DND-41 (cell line): ENCODE results near the gene INPP5J.

Experiments
- ATAC-seq: fragments of 200-7000 bp; cut with Tn5 transposase; 3 replicates; pipeline ENCODE4 v1.9.1; 2021; ENCODE audit warnings: low read depth; ENCODE audit not compliant: insufficient read depth
- DNase-seq: peaks from one replicate; pipeline ENCODE4 v3.0.0-alpha.2; 2020
- H2AFZ ChIP-seq: 2 replicates; pipeline ENCODE4 v1.6.0; 2012; ENCODE audit warnings: low read depth, low read length
- H3K27ac ChIP-seq: 2 replicates; pipeline ENCODE4 v1.5.1; 2012; ENCODE audit warnings: low read length, inconsistent platforms
- H3K27me3 ChIP-seq: fragments of 200-600 bp; sonication (generic); 2 replicates; pipeline ENCODE4 v1.6.0; 2012; ENCODE audit warnings: low read length, mild to moderate bottlenecking, inconsistent platforms; ENCODE audit not compliant: insufficient read depth, poor library complexity
- H3K36me3 ChIP-seq: 2 replicates; pipeline ENCODE4 v1.5.1; 2012; ENCODE audit warnings: low read length, inconsistent platforms; ENCODE audit not compliant: insufficient read depth
- H3K4me1 ChIP-seq: 2 replicates; pipeline ENCODE4 v1.5.1; 2012; ENCODE audit warnings: mild to moderate bottlenecking, low read length; ENCODE audit not compliant: insufficient read depth
- H3K4me2 ChIP-seq: 2 replicates; pipeline ENCODE4 v1.6.0; 2012; ENCODE audit warnings: mild to moderate bottlenecking, moderate library complexity, low read length, inconsistent platforms; ENCODE audit not compliant: insufficient read depth
- H3K4me3 ChIP-seq, 2 experiments: fragments of 200-600 bp in 1 of 2; shearing (Covaris generic) in 1 of 2; 2 replicates each; pipeline ENCODE4 v1.5.1; 2012 to 2016; ENCODE audit warnings: inconsistent platforms in 2 of 2, low read length in 2 of 2, mild to moderate bottlenecking in 2 of 2, low read depth in 1 of 2, moderate library complexity in 1 of 2
- H3K79me2 ChIP-seq: 2 replicates; pipeline ENCODE4 v1.6.0; 2012; ENCODE audit warnings: low read length, inconsistent platforms; ENCODE audit not compliant: insufficient read depth
- H3K9ac ChIP-seq: 2 replicates; pipeline ENCODE4 v1.6.0; 2012; ENCODE audit warnings: low read depth, mild to moderate bottlenecking, inconsistent platforms, low read length, moderate library complexity
- H3K9me3 ChIP-seq: 2 replicates; pipeline ENCODE4 v1.5.1; 2012; ENCODE audit warnings: low read length, moderate library complexity, mild to moderate bottlenecking, inconsistent platforms; ENCODE audit not compliant: insufficient read depth, severe bottlenecking
- H4K20me1 ChIP-seq: 2 replicates; pipeline ENCODE4 v1.6.0; 2012; ENCODE audit warnings: low read length; ENCODE audit not compliant: insufficient read depth
- CTCF ChIP-seq: IDR thresholded peaks from 2 replicates; pipeline ENCODE4 v1.5.1; 2012; ENCODE audit warnings: borderline replicate concordance, low read length, moderate library complexity, mild to moderate bottlenecking; ENCODE audit not compliant: poor library complexity, severe bottlenecking; ENCODE audit errors: extremely low read depth
- EZH2 ChIP-seq: IDR thresholded peaks from 3 replicates; pipeline ENCODE4 v1.6.1; 2012; ENCODE audit warnings: borderline replicate concordance, low read depth, mild to moderate bottlenecking, moderate library complexity, low read length, inconsistent platforms; ENCODE audit not compliant: severe bottlenecking

The INPP5J gene

GRCh38 chr22:31153357-31153756, 30.6 kb downstream of the INPP5J start:
- Histone ChIP-seq H3K79me2 (no peaks in the 10 kb centered on the region), H4K20me1 (no peaks in the 10 kb centered on the region), H3K27ac (no peak overlapping the region), H3K9ac (no peak overlapping the region), H3K4me2 (no peak overlapping the region), H2AFZ (no peak overlapping the region), H3K36me3 (no peaks in the 10 kb centered on the region), H3K4me3 (no peak overlapping the region), H3K27me3 (peaks cover 3% of the 10 kb centered on the region), H3K9me3 (no peaks in the 10 kb centered on the region), H3K4me1 (no peaks in the 10 kb centered on the region)
- no peak for TF ChIP-seq CTCF
- no peak for TF ChIP-seq EZH2
- DNase-seq: no peak
- no peak for ATAC-seq

GRCh38 chr22:31154975-31155374, 32.2 kb downstream of the INPP5J start:
- no peak overlapping the region for H2AFZ ChIP-seq
- no peaks in the 10 kb centered on the region for H3K36me3 ChIP-seq
- no peaks in the 10 kb centered on the region for H3K27me3 ChIP-seq
- no peak for TF ChIP-seq EZH2
- no peak for TF ChIP-seq CTCF
- ATAC-seq (no peak), DNase-seq (no peak)
- no peak overlapping the region for H3K4me2 ChIP-seq
- no peak overlapping the region for H3K27ac ChIP-seq
- H3K9me3 ChIP-seq: no peaks in the 10 kb centered on the region
- H3K4me1 ChIP-seq: peaks cover 8% of the 10 kb centered on the region
- H3K4me3 ChIP-seq: no peak overlapping the region
- H4K20me1 ChIP-seq: no peaks in the 10 kb centered on the region
- no peak overlapping the region for H3K9ac ChIP-seq
- H3K79me2 ChIP-seq: no peaks in the 10 kb centered on the region

- ATAC-seq: no peak
Observed at GRCh38 chr22:31155422-31155821, 32.7 kb downstream of the INPP5J start.

More at GRCh38 chr22:31155422-31155821, 32.7 kb downstream of the INPP5J start:
- H3K4me3 ChIP-seq: no peak overlapping the region
- no peaks in the 10 kb centered on the region for H3K9me3 ChIP-seq
- no peak overlapping the region for H3K9ac ChIP-seq
- no peaks in the 10 kb centered on the region for H4K20me1 ChIP-seq
- H3K4me2 ChIP-seq: no peak overlapping the region
- H3K36me3 ChIP-seq: no peaks in the 10 kb centered on the region
- H3K4me1 ChIP-seq: peaks cover 8% of the 10 kb centered on the region
- no peak overlapping the region for H2AFZ ChIP-seq
- peaks cover 4% of the 10 kb centered on the region for H3K79me2 ChIP-seq
- DNase-seq: no peak
- no peak overlapping the region for H3K27ac ChIP-seq
- TF ChIP-seq CTCF (no peak), EZH2 (no peak)
- H3K27me3 ChIP-seq: no peaks in the 10 kb centered on the region
